Measurements from ENCODE around the gene MED27. TPM values are rescaled to one million over a fixed set of nuclear protein-coding genes. Genes with fewer than 3 reads are reported as not detected.
A peak's percentile ranks its signal among the peaks of the same experiment; 100 is the strongest.

The MED27 gene
- total RNA-seq, 2 donors from 2014 or later = 12.0 to 18.8 TPM

DNA sequence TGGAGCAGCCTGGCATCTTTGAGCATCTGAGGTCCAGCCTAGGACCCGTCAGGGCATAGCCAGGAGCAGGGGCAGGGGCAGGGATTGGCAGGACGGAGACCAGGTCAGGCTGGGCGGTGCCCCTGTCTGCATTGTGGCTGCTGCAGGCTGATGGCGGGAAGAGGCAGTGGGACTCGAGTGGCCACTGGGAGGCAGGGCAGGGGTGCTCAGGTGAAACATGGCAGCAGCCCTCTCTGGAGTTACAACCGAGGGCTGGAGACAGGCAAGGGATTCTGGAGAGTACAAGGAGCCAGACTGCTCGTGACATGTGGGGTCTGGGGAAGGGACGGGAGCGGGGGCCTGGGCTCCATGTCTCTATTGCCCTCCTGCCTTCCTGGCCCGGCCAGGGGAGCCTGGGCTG, 242.4 kb downstream of the MED27 start:
- TF ChIP-seq, protein P1, sequence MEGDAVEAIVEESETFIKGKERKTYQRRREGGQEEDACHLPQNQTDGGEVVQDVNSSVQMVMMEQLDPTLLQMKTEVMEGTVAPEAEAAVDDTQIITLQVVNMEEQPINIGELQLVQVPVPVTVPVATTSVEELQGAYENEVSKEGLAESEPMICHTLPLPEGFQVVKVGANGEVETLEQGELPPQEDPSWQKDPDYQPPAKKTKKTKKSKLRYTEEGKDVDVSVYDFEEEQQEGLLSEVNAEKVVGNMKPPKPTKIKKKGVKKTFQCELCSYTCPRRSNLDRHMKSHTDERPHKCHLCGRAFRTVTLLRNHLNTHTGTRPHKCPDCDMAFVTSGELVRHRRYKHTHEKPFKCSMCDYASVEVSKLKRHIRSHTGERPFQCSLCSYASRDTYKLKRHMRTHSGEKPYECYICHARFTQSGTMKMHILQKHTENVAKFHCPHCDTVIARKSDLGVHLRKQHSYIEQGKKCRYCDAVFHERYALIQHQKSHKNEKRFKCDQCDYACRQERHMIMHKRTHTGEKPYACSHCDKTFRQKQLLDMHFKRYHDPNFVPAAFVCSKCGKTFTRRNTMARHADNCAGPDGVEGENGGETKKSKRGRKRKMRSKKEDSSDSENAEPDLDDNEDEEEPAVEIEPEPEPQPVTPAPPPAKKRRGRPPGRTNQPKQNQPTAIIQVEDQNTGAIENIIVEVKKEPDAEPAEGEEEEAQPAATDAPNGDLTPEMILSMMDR (IDR thresholded peaks at IDR 0.05) = no peak
- Histone ChIP-seq H3K4me3 (no peak overlapping the region), H3K27me3 (no peaks in the 10 kb centered on the region), H3K9me3 (no peaks in the 10 kb centered on the region), H3K4me1 (no peaks in the 10 kb centered on the region), H3K9ac (ENCODE audit: low read depth in 2 of 2, low read length in 2 of 2) (no peak overlapping the region), H3K27ac (no peak overlapping the region), H3K36me3 (no peaks in the 10 kb centered on the region)
- intact Hi-C loops (cut with DNase I) = no loop called here
- DNase-seq = no peak

DNA sequence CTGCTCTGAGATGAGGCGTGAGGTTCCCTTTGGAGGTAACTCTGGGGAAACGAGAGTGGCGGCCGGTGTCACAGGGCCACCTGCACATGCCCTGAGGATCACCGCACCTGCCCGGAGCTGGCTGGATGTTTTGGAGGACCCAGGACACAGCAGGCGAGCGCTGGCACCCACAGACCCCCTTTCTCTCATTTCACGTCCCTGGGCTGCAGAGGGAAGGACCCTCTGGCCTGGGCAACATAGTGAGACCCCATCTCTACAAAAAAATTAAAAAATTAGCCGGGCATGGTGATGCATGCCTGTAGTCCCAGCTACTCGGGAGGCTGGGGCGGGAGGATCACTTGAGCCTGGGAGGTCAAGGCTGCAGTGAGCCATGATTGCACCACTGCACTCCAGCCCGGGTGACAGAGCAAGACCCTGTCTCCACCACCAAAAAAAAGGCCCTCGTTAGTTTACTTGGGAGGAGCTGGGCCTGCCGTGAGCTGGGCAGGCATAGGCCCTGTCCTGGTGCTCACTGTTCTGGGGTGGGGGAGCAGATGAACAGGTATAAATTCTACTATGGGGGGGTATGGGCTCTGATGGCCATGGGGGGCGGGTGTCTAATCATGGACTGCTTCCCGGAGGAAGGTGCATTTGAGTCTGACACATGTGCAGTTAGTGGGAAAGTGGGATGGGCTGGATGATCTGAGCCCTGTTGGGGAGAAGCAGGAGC, 242.9 kb downstream of the MED27 start:
- intact Hi-C loops (cut with DNase I) = no loop called here
- DNase-seq = no peak
- Histone ChIP-seq H3K9me3 (no peaks in the 10 kb centered on the region), H3K4me3 (no peak overlapping the region), H3K27me3 (no peaks in the 10 kb centered on the region), H3K36me3 (no peaks in the 10 kb centered on the region), H3K27ac (no peak overlapping the region), H3K9ac (ENCODE audit: low read depth in 2 of 2, low read length in 2 of 2) (no peak overlapping the region), H3K4me1 (no peaks in the 10 kb centered on the region)
- TF ChIP-seq, protein P1 (IDR thresholded peaks at IDR 0.05) = no peak

DNA sequence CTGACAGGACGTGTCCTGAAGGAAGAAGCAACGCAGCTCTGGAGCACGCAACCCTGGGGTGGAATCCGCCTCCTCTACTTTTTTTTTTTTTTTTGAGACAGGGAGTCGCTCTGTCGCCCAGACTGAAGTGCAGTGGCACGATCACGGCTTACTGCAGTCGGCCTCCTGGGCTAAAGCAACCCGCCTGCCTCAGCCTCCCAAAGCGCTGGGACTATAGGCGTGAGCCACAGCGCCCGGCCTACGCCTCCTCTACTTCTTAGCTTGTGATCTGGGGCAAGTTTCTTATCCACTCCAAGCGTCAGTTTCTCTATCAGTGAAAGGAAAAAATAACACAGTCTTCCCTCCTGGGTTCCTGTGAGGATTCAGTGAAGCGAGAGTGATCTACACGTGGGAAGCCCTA, 243.6 kb downstream of the MED27 start:
- DNase-seq = no peak
- TF ChIP-seq, protein P1 (IDR thresholded peaks at IDR 0.05) = no peak
- Histone ChIP-seq H3K4me3 (no peak overlapping the region), H3K36me3 (no peaks in the 10 kb centered on the region), H3K27ac (no peak overlapping the region), H3K4me1 (no peaks in the 10 kb centered on the region), H3K27me3 (no peaks in the 10 kb centered on the region), H3K9me3 (no peaks in the 10 kb centered on the region), H3K9ac (ENCODE audit: low read depth in 2 of 2, low read length in 2 of 2) (no peak overlapping the region)
- intact Hi-C loops (cut with DNase I) = no loop called here

DNA sequence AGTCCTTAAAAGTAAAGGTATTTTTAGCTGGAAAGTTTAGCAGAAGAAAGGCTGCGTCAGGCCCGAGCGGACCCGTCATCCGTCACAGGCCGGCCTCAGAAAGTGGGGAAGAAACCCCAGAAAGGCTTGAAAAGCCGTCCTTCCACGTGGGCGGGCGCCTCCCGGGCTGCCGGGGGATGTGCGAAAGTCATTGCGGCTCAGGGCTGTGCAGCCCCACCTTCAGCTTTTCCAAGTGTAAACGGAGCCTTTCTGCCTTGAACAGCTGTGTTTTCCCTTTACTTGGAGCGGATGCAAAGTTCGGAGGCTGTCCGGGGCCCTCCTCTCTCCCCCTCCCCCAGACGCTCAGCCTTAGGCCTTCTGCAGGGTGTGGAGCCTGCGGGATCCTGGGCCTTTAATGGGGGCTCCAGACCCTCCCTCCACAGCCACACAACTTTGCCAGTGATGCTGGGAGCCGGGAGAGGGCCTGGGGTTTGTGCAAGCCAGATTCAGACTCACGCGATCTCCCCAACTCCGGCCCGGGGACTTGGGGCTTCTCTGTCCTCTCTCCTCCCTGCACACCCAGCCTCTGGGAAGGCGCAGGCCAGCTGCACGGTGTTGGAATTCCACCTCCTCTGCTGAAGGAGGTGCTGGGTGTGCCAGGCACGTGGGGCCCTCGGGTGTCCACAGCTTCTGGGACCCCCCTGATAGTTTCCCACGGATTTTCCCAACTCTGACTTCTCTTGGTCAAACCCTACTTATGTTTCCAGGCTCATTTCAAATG, 244.3 kb downstream of the MED27 start:
- Histone ChIP-seq H3K27me3 (no peaks in the 10 kb centered on the region), H3K9me3 (no peaks in the 10 kb centered on the region), H3K9ac (ENCODE audit: low read depth in 2 of 2, low read length in 2 of 2) (peak overlapping the region in 1 of 2 donors; percentile 35), H3K27ac (no peak overlapping the region), H3K36me3 (no peaks in the 10 kb centered on the region), H3K4me1 (no peaks in the 10 kb centered on the region), H3K4me3 (no peak overlapping the region)
- DNase-seq = no peak
- TF ChIP-seq, protein P1 (IDR thresholded peaks at IDR 0.05) = no peak
- intact Hi-C loops (cut with DNase I) = no loop called here

DNA sequence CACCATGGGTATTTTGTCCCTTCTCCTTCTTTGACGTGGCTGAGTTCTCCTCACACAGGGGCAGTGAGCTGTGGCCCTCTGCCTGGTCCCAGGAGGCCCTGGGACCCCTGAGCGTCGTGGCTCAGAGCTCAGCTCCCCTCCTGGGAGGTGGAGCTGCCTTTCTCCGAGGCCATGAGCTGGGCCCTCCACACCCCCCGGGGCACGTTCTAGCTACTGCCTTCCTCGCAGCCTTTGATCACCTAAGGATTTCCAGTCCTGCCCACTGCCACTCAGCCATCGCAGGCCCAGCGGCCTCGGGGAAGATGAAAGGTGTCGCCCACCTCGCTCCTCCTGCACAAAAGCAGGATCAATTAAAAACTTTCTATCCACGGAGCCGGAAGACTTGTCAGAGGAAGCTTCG, 244.9 kb downstream of the MED27 start:
- no peak for DNase-seq
- intact Hi-C loops (cut with DNase I) = no loop called here
- TF ChIP-seq, protein P1 (IDR thresholded peaks at IDR 0.05) = no peak
- Histone ChIP-seq H3K27me3 (no peaks in the 10 kb centered on the region), H3K9ac (ENCODE audit: low read depth in 2 of 2, low read length in 2 of 2) (peak overlapping the region in 1 of 2 donors; percentile 35), H3K36me3 (no peaks in the 10 kb centered on the region), H3K4me3 (no peak overlapping the region), H3K9me3 (no peaks in the 10 kb centered on the region), H3K27ac (no peak overlapping the region), H3K4me1 (no peaks in the 10 kb centered on the region)

All from colonic mucosa (tissue), 4 donors.